Activated CD8-positive, alpha-beta memory T cell treated with anti-CD3 and anti-CD28 coated beads for 1 hour (primary cell): Measurements from ENCODE around the gene MAPKAPK2.
"Not testable (repeated sequence)": the region's sequence is repeated elsewhere in the genome, so short reads cannot be mapped to it uniquely, and the experiment has no call there.

Experiments used
- DNase-seq, 2 donors: peaks; one replicate each; pipeline ENCODE4 v3.0.0-alpha.2; 2020; ENCODE audit warnings: low read depth in 1 of 2; ENCODE audit errors: extremely low read depth in 1 of 2

Gene MAPKAPK2

GRCh38 chr1:206684478-206685333 lies at the start of gene MAPKAPK2:
TSS of gene MAPKAPK2 (plus strand) at chr1:206684905. CDS start at chr1:206685230, 325 bp downstream.
- DNase-seq = peak; percentile 48 to 74

- DNase-seq = peak; percentile 71 to 84
Measured at GRCh38 chr1:206635080-206635977, 49.4 kb upstream of the MAPKAPK2 start, which contains the start of gene DYRK3. TSS of gene DYRK3 (plus strand) at chr1:206635536. CDS start at chr1:206635704, 168 bp downstream.

- no peak for DNase-seq
Measured at GRCh38 chr1:206635978-206636345, 48.7 kb upstream of the MAPKAPK2 start.

- DNase-seq = no peak
Measured at GRCh38 chr1:206636671-206637070, 48.0 kb upstream of the MAPKAPK2 start.

DNA sequence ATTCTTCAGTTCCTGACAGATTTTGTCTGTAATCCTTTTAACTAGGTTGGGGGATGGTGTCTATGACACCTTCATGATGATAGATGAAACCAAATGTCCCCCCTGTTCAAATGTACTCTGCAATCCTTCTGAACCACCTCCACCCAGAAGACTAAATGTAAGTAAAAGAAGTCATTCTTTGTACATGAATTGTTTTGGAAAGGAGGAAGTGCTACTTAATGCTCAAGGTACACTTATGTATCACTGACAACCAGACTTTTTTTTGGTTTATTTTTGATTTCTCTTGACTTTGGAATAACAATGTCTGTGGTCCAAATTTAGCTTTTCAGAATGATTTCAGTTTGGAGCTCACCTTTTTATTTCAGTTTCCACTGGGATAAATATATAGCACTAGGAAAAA lies 47.1 kb upstream of the MAPKAPK2 start:
- DNase-seq = no peak

DNA sequence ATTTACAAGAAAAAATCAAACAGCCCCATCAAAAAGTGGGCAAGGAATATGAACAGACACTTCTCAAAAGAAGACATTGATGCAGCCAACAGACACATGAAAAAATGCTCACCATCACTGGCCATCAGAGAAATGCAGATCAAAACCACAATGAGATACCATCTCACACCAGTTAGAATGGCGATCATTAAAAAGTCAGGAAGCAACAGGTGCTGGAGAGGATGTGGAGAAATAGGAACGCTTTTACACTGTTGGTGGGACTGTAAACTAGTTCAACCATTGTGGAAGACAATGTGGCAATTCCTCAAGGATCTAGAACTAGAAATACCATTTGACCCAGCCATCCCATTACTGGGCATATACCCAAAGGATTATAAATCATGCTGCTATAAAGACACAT lies 42.6 kb upstream of the MAPKAPK2 start:
- not testable (repeated sequence) for DNase-seq

GRCh38 chr1:206643118-206643698 lies 41.5 kb upstream of the MAPKAPK2 start:
- DNase-seq = no peak

DNA sequence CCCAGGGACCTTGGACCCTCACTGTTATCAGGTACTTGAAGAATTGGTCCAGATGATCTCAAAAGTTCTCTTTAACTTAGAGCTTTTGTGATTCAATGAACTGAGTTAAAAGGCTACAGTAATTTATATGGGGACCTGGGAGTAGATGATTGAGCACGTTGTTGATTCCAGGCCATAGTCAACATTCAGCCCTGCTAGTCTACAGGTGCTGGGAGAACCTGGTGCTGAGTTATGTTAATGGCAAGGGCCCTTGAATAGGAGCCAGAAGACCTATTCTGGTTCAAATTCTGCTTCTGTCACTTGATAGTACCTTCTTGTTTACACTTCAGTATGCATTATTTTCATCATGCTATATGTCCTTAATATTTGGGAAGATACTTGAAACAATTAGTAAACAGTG lies 38.2 kb upstream of the MAPKAPK2 start:
- no peak for DNase-seq

GRCh38 chr1:206647224-206647623 lies 37.5 kb upstream of the MAPKAPK2 start:
- no peak for DNase-seq

GRCh38 chr1:206649261-206649921 lies 35.3 kb upstream of the MAPKAPK2 start:
- DNase-seq = no peak

- no peak for DNase-seq
Measured at GRCh38 chr1:206651014-206651413, 33.7 kb upstream of the MAPKAPK2 start.

DNA sequence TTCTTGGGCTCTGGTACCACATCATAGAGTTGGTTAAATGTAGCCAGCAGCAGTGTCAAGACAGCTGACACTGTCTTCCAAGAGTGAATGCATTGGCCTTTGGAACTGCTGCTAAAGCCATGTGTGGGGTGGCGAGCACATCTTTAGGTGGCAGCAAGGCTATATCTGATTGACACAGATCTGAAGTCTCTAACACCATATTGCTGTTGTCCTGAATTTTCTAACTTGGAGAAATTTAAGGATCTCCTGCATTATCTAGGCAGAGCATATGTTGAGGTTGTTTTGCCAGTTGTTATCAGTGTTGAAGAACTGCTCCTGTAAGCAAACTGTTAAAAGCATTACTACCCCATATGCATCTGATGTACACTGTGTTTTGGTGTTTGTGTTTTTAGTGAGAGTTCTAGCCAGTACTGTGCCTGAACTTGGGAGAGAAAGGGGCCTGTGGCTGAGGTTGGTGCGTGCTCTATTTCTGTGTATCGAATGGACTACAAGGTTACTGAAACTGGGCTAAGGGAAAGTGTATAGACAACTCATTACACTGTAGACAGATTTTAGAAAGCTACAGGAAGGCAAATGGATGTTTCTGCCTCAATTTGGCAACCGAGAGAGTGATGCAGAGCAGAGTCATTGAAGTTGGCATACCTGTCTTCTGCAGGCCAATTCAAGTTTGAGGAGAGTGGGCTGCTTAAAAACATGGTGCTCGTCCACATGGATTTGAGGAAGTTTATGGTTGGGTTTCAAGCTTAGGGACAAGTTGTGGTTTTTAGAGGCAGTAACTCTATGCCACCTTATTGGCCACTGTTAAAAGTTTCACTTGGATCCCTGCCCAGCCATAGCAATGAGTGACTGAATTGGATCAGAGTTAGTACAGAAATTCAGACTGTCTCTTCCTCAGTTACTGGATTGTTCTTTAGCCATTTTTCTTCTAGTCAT lies 32.5 kb upstream of the MAPKAPK2 start:
- no peak for DNase-seq

GRCh38 chr1:206653715-206654459 lies 30.8 kb upstream of the MAPKAPK2 start:
- no peak for DNase-seq

DNA sequence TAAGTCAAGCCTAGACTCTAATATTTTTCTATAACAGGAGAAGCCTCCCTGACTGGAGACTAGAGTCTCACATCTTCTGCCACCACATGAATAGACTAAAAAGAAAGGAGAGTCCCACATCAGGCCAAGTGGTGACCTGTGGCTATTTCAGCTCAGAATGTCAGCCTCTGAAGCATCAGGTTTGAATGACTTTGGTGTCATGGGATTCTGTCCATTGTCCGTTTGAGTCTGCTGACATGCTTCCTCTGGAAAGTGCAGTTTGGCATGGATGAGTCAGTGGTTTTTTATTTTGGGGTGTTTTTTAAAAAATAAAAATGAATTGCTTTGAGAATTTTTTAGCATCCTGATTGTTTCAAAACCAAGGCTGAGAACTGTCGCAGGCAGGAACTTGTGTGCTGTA lies 29.9 kb upstream of the MAPKAPK2 start:
- DNase-seq = no peak

DNA sequence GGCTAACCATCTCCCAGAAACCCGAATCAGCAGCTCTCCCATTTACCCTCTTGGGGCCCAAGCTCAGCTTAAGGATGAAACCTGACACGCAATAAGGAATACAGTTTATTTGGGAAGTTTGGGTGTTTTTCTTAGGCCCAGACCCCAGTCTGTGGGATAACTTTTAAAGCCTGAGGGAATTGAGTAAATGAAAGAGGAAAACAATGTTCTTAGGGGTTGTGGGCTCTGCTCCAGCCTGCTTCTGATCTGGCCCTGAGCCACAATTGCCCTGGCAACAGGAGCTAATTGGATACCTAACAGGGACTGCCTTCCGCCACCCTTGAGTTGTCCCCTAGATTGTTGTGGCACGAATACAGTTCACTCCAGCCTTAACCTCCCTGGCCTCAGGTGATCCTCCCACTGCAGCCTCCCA lies 29.2 kb upstream of the MAPKAPK2 start:
- no peak for DNase-seq

DNA sequence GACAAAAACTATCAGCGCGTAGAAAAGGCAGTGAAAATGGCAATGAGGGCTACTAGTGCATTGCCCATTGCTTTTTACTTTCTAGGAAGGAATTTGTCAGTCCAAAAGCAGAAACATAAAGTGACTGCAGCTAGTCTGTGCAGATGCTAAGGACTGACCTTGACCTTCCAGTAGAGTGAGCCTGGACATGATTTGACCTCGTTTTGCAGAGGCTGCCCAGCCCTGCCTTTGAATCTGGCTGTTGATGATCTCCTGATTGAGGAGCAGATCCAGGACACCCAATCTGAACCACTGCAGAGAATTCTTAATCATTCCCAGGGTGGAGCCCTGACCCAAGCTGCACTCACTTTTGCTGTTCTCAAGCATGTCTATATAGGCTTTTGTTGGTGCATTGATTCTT lies 27.8 kb upstream of the MAPKAPK2 start:
- DNase-seq = no peak

GRCh38 chr1:206657751-206658150 lies 27.0 kb upstream of the MAPKAPK2 start:
- DNase-seq = no peak

- DNase-seq = peak in 1 of 2 donors; percentile 38
Measured at GRCh38 chr1:206658264-206658980, 26.3 kb upstream of the MAPKAPK2 start.

DNA sequence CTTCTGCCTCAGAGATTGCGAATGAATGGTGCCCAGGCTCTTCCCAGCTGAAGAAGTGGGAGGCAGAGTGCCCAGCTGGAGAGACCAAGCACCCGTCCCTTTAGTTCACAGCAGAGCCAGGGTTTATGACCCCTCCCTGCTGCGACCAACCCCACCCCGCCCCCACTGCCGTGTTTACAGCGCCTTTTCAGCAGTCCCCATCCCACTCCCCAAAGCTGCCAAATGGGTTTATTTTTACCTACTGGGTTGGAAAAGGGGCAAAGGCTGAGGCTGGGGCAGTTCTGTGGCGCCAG lies 25.8 kb upstream of the MAPKAPK2 start:
- DNase-seq = no peak
